ENCODE measurements around the gene NFKB1.

The NFKB1 gene

DNA sequence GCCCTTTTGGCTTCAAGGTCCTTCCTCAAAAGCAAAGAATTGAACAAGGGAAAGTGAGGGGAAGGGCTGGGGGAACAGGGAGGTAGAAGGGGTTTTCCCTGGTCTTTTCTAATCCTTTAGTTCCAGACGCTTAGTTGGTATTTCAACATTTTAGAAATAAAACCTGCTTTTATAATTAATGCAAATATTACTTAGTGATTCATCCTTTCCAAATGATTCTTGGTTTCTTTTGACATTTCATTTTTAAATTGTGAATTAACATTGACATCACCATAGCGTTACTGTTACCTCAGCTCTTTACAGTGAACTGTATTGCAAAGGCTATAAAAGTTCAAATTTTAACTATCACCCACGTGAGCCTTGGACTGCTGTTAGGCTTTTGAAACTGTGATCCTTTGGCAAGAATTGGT lies 20.9 kb downstream of the NFKB1 start:
- TF ChIP-seq, protein P1, sequence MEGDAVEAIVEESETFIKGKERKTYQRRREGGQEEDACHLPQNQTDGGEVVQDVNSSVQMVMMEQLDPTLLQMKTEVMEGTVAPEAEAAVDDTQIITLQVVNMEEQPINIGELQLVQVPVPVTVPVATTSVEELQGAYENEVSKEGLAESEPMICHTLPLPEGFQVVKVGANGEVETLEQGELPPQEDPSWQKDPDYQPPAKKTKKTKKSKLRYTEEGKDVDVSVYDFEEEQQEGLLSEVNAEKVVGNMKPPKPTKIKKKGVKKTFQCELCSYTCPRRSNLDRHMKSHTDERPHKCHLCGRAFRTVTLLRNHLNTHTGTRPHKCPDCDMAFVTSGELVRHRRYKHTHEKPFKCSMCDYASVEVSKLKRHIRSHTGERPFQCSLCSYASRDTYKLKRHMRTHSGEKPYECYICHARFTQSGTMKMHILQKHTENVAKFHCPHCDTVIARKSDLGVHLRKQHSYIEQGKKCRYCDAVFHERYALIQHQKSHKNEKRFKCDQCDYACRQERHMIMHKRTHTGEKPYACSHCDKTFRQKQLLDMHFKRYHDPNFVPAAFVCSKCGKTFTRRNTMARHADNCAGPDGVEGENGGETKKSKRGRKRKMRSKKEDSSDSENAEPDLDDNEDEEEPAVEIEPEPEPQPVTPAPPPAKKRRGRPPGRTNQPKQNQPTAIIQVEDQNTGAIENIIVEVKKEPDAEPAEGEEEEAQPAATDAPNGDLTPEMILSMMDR (conservative IDR thresholded peaks at IDR 0.05; ENCODE audit: low read depth, low read length) = no peak
- no peak for DNase-seq (ENCODE audit: low read depth)
- no peak overlapping the region for H3K4me3 ChIP-seq (ENCODE audit: low read length)

DNA sequence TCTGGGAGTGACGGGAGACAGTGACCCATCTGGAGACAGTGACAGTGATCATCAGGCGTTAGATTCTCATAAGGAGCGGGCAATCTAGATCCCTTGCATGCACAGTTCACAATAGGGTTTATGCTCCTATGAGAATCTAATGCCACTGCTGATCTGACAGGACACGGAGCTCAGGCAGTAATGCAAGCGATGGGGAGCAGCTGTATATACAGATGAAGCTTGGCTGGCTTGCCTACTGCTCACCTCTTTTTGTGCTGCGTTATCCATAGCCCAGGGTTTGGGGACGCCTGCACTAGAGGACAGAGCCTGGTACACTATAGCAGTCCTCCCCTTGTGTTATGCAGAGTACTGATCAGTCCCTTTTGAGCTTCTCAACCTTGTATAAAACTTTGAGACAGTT lies 23.5 kb downstream of the NFKB1 start:
- DNase-seq (ENCODE audit: low read depth) = no peak
- TF ChIP-seq, protein P1 (conservative IDR thresholded peaks at IDR 0.05; ENCODE audit: low read depth, low read length) = no peak
- no peak overlapping the region for H3K4me3 ChIP-seq (ENCODE audit: low read length)

DNA sequence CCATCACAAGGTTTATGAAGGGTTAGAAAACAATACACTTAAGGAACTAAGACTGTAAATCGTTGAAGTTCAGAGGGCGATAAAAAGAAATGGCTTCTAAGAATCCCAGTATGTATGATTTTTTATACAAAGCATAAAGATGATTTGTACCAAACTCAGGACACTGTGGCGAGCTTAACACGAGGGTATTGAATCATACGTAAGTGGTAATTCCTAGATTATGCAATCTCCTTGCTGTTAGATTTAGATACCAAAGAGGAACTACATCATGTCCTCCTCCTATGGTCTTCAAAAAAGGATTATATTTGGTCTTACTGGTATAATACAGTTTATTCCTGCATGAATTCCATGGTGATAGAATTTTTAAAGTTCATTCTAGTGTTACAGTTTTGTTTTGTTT lies 23.9 kb downstream of the NFKB1 start:
- no peak overlapping the region for H3K4me3 ChIP-seq (ENCODE audit: low read length)
- no peak for DNase-seq (ENCODE audit: low read depth)
- TF ChIP-seq, protein P1 (conservative IDR thresholded peaks at IDR 0.05; ENCODE audit: low read depth, low read length) = no peak

DNA sequence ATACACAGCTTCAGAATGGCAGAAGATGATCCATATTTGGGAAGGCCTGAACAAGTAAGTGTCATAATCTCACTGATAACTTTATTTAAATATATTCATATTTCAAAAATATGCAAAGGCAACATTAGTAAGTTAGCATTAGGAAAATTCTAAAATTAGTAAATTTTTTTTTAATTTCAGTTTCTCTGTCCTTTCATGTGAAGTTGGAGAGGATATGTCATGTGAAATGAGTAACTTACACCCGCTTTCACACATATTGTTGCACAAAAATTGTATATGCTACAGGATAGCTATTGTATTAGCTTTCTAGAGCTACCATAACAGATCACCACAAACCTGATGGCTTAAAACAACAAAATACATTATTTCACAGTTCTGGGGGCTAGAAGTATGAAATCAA lies 24.3 kb downstream of the NFKB1 start:
- H3K4me3 ChIP-seq (ENCODE audit: low read length) = no peak overlapping the region
- DNase-seq (ENCODE audit: low read depth) = no peak
- TF ChIP-seq, protein P1 (conservative IDR thresholded peaks at IDR 0.05; ENCODE audit: low read depth, low read length) = no peak

DNA sequence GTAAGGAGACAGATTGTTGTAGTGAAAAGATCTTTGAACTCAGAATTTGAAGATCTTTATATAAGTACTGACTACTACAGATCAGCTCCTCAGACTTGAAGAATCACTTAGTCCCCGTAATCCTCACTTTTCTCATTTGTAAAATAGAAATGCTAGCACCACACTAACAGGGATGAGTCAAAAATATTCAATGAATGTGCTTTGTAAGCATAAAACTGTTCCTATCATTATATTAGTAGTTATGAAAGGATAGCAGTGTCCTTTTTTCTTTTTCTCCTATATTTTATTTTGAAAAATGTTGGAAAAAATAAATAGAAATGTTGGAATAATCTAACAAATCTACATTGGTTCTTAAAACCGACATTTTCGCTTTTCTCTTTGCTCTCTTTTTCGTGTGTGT lies 25.4 kb downstream of the NFKB1 start:
- no peak for DNase-seq (ENCODE audit: low read depth)
- H3K4me3 ChIP-seq (ENCODE audit: low read length) = no peak overlapping the region
- TF ChIP-seq, protein P1 (conservative IDR thresholded peaks at IDR 0.05; ENCODE audit: low read depth, low read length) = no peak

DNA sequence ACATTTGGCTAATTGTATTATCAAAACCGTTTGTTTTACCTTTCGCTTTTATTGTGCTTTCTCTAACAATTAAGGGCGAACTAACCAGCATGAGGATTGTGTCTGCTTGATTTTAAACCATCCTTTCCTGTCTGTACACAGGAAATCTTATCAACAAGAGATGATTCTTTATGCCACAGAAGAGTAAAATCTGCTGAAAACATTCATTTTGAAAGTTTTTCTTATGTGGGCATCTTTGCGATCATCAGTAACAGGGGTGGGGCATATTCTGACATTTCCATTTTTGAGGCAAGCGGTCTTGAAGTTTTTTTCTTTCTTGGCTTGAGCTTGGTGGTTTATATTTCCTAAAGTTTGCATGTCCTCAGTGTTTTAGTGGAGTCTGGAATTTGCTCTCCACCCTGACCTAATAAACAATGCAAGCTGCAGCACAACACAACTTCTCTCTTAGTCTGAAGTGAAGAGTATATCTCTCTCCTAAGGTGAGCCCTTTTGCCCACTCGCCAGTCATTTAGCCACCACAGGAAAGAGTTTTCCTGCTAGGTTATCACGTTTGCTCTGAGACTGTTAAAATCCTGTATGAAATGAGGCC lies 26.6 kb downstream of the NFKB1 start:
- no peak overlapping the region for H3K4me3 ChIP-seq (ENCODE audit: low read length)
- TF ChIP-seq, protein P1 (conservative IDR thresholded peaks at IDR 0.05; ENCODE audit: low read depth, low read length) = no peak

DNA sequence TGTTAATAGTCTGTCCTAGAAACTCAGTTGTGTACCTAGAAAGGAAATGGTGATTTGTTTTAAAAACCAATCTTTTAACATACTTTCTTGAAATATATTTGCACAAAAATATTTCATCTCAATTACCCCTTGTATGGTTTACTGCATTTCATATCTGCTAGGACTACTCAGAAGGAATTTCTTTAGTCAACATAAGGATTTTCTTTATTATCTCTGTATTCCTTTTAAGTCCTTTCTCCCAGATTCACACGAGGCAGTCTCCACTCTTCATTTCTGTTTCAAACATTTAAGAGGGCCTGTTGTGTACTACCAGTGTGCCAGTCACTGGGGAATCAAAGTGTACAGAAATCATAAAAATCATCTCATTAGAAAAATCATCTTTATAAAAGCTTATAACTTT lies 28.8 kb downstream of the NFKB1 start:
- DNase-seq (ENCODE audit: low read depth) = no peak
- no peak overlapping the region for H3K4me3 ChIP-seq (ENCODE audit: low read length)
- TF ChIP-seq, protein P1 (conservative IDR thresholded peaks at IDR 0.05; ENCODE audit: low read depth, low read length) = no peak

More for the DNA sequence above, 26.6 kb downstream of the NFKB1 start:
- no peak for DNase-seq (ENCODE audit: low read depth)

Measured in retinal pigment epithelial cell (primary cell).